AG10803 (cell line): ENCODE data around the gene KPNA4.
"Not testable (repeated sequence)": the region's sequence is repeated elsewhere in the genome, so short reads cannot be mapped to it uniquely, and the experiment has no call there.

ENCODE experiments used
- DNase-seq: peaks from one replicate; pipeline ENCODE4 v3.0.0; 2010; ENCODE audit warnings: low read depth
- H3K4me3 ChIP-seq: 2 replicates; pipeline ENCODE4 v1.5.1; 2011; ENCODE audit warnings: mild to moderate bottlenecking, low read length, control low read depth
- CTCF ChIP-seq: conservative IDR thresholded peaks from 2 replicates; pipeline ENCODE4 v1.5.1; 2011; ENCODE audit warnings: mild to moderate bottlenecking, low read length, control low read depth, inconsistent platforms

Gene KPNA4

GRCh38 chr3:160540551-160540950, 24.8 kb downstream of the KPNA4 start:
- DNase-seq = peak; percentile 11
- no peak for TF ChIP-seq CTCF
- H3K4me3 ChIP-seq = no peak overlapping the region

GRCh38 chr3:160538895-160539294, 26.5 kb downstream of the KPNA4 start:
- no peak for TF ChIP-seq CTCF
- no peak for DNase-seq
- H3K4me3 ChIP-seq = no peak overlapping the region

DNA sequence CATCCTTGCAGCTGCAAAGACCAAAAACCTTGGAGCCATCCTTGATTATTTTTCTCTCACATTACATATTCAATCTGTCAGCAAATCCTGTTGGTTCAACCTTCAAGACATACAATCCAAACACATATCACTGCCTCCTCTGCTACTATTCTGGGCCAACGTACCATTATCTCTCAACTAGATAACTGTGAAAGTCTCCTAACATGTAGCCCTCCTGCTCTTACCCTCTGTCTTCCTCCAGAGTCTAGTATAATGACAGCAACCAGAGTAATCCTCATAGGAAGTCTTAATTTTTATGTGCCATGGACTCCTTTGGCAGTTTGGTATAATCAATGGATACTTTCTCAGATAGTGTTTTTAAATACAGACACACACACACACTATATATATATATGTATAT, 27.6 kb downstream of the KPNA4 start:
- no peak overlapping the region for H3K4me3 ChIP-seq
- no peak for TF ChIP-seq CTCF
- DNase-seq = no peak

- no peak overlapping the region for H3K4me3 ChIP-seq
- TF ChIP-seq CTCF = no peak
- no peak for DNase-seq
Measured at GRCh38 chr3:160532371-160532770, 33.0 kb downstream of the KPNA4 start.

GRCh38 chr3:160531311-160531710, 34.1 kb downstream of the KPNA4 start:
- TF ChIP-seq CTCF = no peak
- no peak overlapping the region for H3K4me3 ChIP-seq
- DNase-seq = no peak

- not testable (repeated sequence) for DNase-seq, H3K4me3 ChIP-seq
Measured at GRCh38 chr3:160516391-160516790, 49.0 kb downstream of the KPNA4 start.

DNA sequence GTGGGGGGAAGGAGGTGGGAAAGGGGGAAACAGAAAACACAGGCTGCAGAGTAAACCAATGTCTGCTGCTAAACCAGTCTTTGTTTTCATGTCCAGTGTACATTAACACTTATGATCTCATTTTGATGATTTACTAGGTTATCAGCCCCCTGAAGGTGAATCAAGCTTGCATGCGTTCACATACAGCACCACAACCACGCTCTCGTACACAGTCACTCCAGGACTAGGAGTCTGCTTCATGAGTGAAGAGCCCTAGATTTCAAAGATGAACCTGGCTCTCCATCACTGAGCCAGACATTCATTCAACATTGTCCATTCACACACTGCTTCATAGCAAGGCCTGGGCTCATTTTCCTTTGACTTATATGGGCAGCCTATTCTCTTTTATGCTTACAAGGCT, 64.0 kb downstream of the KPNA4 start:
- no peak for TF ChIP-seq CTCF
- H3K4me3 ChIP-seq = no peak overlapping the region
- no peak for DNase-seq

- no peak overlapping the region for H3K4me3 ChIP-seq
- DNase-seq = no peak
- TF ChIP-seq CTCF = no peak
Measured at GRCh38 chr3:160498202-160498601, 67.2 kb downstream of the KPNA4 start.
